DND-41 (cell line): ENCODE measurements around the gene SULT1B1.

Experiments used
- ATAC-seq: fragments of 200-7000 bp; cut with Tn5 transposase; 3 replicates; pipeline ENCODE4 v1.9.1; 2021; ENCODE audit warnings: low read depth; ENCODE audit not compliant: insufficient read depth
- DNase-seq: peaks from one replicate; pipeline ENCODE4 v3.0.0-alpha.2; 2020
- H2AFZ ChIP-seq: 2 replicates; pipeline ENCODE4 v1.6.0; 2012; ENCODE audit warnings: low read depth, low read length
- H3K27ac ChIP-seq: 2 replicates; pipeline ENCODE4 v1.5.1; 2012; ENCODE audit warnings: low read length, inconsistent platforms
- H3K27me3 ChIP-seq: fragments of 200-600 bp; sonication (generic); 2 replicates; pipeline ENCODE4 v1.6.0; 2012; ENCODE audit warnings: low read length, mild to moderate bottlenecking, inconsistent platforms; ENCODE audit not compliant: insufficient read depth, poor library complexity
- H3K36me3 ChIP-seq: 2 replicates; pipeline ENCODE4 v1.5.1; 2012; ENCODE audit warnings: low read length, inconsistent platforms; ENCODE audit not compliant: insufficient read depth
- H3K4me1 ChIP-seq: 2 replicates; pipeline ENCODE4 v1.5.1; 2012; ENCODE audit warnings: mild to moderate bottlenecking, low read length; ENCODE audit not compliant: insufficient read depth
- H3K4me2 ChIP-seq: 2 replicates; pipeline ENCODE4 v1.6.0; 2012; ENCODE audit warnings: mild to moderate bottlenecking, moderate library complexity, low read length, inconsistent platforms; ENCODE audit not compliant: insufficient read depth
- H3K4me3 ChIP-seq, 2 experiments: fragments of 200-600 bp in 1 of 2; shearing (Covaris generic) in 1 of 2; 2 replicates each; pipeline ENCODE4 v1.5.1; 2012 to 2016; ENCODE audit warnings: inconsistent platforms in 2 of 2, low read length in 2 of 2, mild to moderate bottlenecking in 2 of 2, low read depth in 1 of 2, moderate library complexity in 1 of 2
- H3K79me2 ChIP-seq: 2 replicates; pipeline ENCODE4 v1.6.0; 2012; ENCODE audit warnings: low read length, inconsistent platforms; ENCODE audit not compliant: insufficient read depth
- H3K9ac ChIP-seq: 2 replicates; pipeline ENCODE4 v1.6.0; 2012; ENCODE audit warnings: low read depth, mild to moderate bottlenecking, inconsistent platforms, low read length, moderate library complexity
- H3K9me3 ChIP-seq: 2 replicates; pipeline ENCODE4 v1.5.1; 2012; ENCODE audit warnings: low read length, moderate library complexity, mild to moderate bottlenecking, inconsistent platforms; ENCODE audit not compliant: insufficient read depth, severe bottlenecking
- H4K20me1 ChIP-seq: 2 replicates; pipeline ENCODE4 v1.6.0; 2012; ENCODE audit warnings: low read length; ENCODE audit not compliant: insufficient read depth
- CTCF ChIP-seq: IDR thresholded peaks from 2 replicates; pipeline ENCODE4 v1.5.1; 2012; ENCODE audit warnings: borderline replicate concordance, low read length, moderate library complexity, mild to moderate bottlenecking; ENCODE audit not compliant: poor library complexity, severe bottlenecking; ENCODE audit errors: extremely low read depth
- EZH2 ChIP-seq: IDR thresholded peaks from 3 replicates; pipeline ENCODE4 v1.6.1; 2012; ENCODE audit warnings: borderline replicate concordance, low read depth, mild to moderate bottlenecking, moderate library complexity, low read length, inconsistent platforms; ENCODE audit not compliant: severe bottlenecking

Gene SULT1B1

GRCh38 chr4:69689599-69689998, 70.8 kb downstream of the SULT1B1 start:
- Histone ChIP-seq H2AFZ (no peak overlapping the region), H3K36me3 (no peaks in the 10 kb centered on the region), H3K79me2 (no peaks in the 10 kb centered on the region), H3K9me3 (no peaks in the 10 kb centered on the region), H3K27ac (no peak overlapping the region), H4K20me1 (no peaks in the 10 kb centered on the region), H3K4me2 (0 out of 2 replicates have a peak overlapping the region, but pooled peaks have one; percentile 17), H3K4me3 (no peak overlapping the region), H3K9ac (no peak overlapping the region), H3K4me1 (no peaks in the 10 kb centered on the region), H3K27me3 (no peaks in the 10 kb centered on the region)
- TF ChIP-seq EZH2 (no peak), CTCF (peak; percentile 69)
- ATAC-seq (no peak), DNase-seq (no peak)

- Histone ChIP-seq H3K4me3 (no peak overlapping the region), H3K9me3 (no peaks in the 10 kb centered on the region), H3K36me3 (no peaks in the 10 kb centered on the region), H3K9ac (no peak overlapping the region), H3K4me1 (no peaks in the 10 kb centered on the region), H2AFZ (no peak overlapping the region), H3K4me2 (no peak overlapping the region), H3K27ac (no peak overlapping the region), H3K27me3 (no peaks in the 10 kb centered on the region), H3K79me2 (no peaks in the 10 kb centered on the region), H4K20me1 (no peaks in the 10 kb centered on the region)
- DNase-seq, result no peak
- TF ChIP-seq EZH2, result no peak
- TF ChIP-seq CTCF, result no peak
- ATAC-seq, result no peak
Measured at GRCh38 chr4:69684804-69685203, 75.6 kb downstream of the SULT1B1 start.
